Measurements from ENCODE around the gene THBS3.

DNA sequence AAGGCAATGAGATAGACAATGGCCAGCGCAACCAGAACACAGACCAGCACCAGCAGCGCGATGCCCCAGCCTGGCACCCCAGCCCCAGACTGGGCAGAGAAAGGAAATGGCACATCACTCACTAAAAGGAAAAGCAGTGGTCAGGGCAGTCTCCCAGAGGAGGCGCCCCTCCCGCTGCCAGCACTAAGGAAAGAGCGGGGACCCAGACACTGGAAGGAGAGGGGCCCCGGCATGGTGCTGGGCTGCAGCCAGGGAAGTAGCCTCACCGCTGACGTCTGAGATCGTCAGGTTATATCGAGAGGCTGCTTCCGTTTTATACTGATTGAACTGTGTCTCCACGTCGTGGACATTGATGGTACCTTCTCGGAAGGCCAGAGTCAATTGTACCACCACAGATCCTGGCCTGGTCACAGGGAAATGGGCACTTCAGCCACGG is 20.2 kb downstream of the THBS3 start:
- TF ChIP-seq REST (IDR thresholded peaks at IDR 0.05; ENCODE audit: low read depth), result no peak
- TF ChIP-seq RAD21 (IDR thresholded peaks at IDR 0.05; ENCODE audit: low read depth), result no peak
- no peak for TF ChIP-seq EP300 (IDR thresholded peaks at IDR 0.05; ENCODE audit: borderline replicate concordance)
- TF ChIP-seq MAX (IDR thresholded peaks at IDR 0.05), result no peak
